Left lung (tissue), 10 donors: ENCODE results near the gene LTA. TPM values are rescaled to one million over a fixed set of nuclear protein-coding genes. Genes with fewer than 3 reads are reported as not detected.

Source experiments
- ATAC-seq: fragments of 200-7000 bp; cut with Tn5 transposase; one replicate; pipeline ENCODE4 v1.9.1; 2020; ENCODE audit warnings: moderate library complexity
- DNase-seq, 4 donors: peaks; one replicate each; pipeline ENCODE4 v3.0.0-alpha.2; 2013 to 2020
- H3K27ac ChIP-seq, 2 donors: fragments of 200-600 bp; sonication (generic) in 1 of 2; one replicate each; pipeline versions ENCODE4 v1.5.0 to v1.8.0; 2020 to 2021
- H3K27me3 ChIP-seq, 2 donors: fragments of 200-600 bp; sonication (generic) in 1 of 2; one replicate each; pipeline versions ENCODE4 v1.5.0 to v1.8.0; 2020 to 2021
- H3K36me3 ChIP-seq, 2 donors: fragments of 200-600 bp; sonication (generic) in 1 of 2; one replicate each; pipeline versions ENCODE4 v1.5.0 to v1.8.0; 2020 to 2021
- H3K4me1 ChIP-seq, 2 donors: fragments of 200-600 bp; one replicate each; pipeline ENCODE4 v1.8.0; 2021
- H3K4me3 ChIP-seq, 2 donors: fragments of 200-600 bp; sonication (generic) in 1 of 2; one replicate each; pipeline versions ENCODE4 v1.5.0 to v1.8.0; 2020 to 2021; ENCODE audit warnings: mild to moderate bottlenecking in 1 of 2
- H3K9me3 ChIP-seq, 2 donors: fragments of 200-600 bp; sonication (generic) in 1 of 2; one replicate each; pipeline versions ENCODE4 v1.5.0 to v1.8.0; 2020 to 2021
- intact Hi-C, 2 donors: fragments of 100-400 bp; cut with DNase I; formaldehyde crosslinking; loops; one replicate each; pipeline versions ENCODE4 v1.11.2 to v1.14.2; 2022
- polyA plus RNA-seq, 6 donors: library from polyadenylated mRNA; unstranded; fragments of 120-200 nt; gene quantifications; one replicate each; pipeline ENCODE4 v1.2.1, GENCODE V29; 2013; ENCODE audit not compliant: insufficient read length in 6 of 6
- total RNA-seq, 2 donors: library from RNA; stranded (reverse); fragmentation: NEBNext Ultra II Directional; extraction: Animal tissue kit (Norgen Biotek cat#: 25700); gene quantifications; one replicate each; pipeline ENCODE4 v1.2.1, GENCODE V29; 2021
- TF ChIP-seq, protein P1 (sequence below), 2 donors: fragments of 200-600 bp; sonication (generic) in 1 of 2; IDR thresholded peaks; one replicate each; pipeline versions ENCODE4 v1.5.0 to v1.8.0; 2021; ENCODE audit warnings: antibody characterized with exemption in 2 of 2
- donor health status: DM: no; HTN: yes; CAD: no.
- donor health status: DM: no; HTN: no; CAD: no.

Gene LTA
- total and polyA plus RNA-seq, 8 donors, result 0.17 to 0.65 (median 0.39) TPM

DNA sequence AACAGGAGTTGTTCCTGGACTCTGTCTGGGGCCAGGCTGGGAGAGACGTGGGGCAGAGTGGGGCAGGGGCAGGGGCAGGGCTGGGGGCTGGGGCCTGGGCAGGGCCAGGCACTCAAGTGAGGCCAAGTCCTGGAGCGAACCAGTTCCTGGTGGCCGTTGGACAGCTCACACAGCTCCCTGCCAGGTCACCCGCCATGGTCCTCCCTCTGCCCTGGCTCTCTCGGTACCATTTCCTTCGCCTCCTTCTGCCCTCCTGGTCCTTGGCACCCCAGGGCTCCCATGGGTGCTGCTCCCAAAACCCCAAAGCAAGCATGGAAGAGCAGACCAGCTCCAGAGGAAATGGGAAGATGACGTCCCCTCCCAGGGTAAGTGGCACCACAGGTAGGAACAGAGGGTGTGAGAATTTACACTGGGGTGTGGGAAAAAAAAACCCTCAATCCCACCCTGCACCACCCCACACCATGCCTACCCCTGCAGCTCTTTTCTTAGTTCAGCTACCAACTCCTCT, 43.2 kb upstream of the LTA start, which contains the start of gene MCCD1:
Gene MCCD1 (plus strand): TSS at position 142 of the 508 bp plus-strand sequence. CDS start 53 bp downstream, at position 195.
- no peak for DNase-seq

DNA sequence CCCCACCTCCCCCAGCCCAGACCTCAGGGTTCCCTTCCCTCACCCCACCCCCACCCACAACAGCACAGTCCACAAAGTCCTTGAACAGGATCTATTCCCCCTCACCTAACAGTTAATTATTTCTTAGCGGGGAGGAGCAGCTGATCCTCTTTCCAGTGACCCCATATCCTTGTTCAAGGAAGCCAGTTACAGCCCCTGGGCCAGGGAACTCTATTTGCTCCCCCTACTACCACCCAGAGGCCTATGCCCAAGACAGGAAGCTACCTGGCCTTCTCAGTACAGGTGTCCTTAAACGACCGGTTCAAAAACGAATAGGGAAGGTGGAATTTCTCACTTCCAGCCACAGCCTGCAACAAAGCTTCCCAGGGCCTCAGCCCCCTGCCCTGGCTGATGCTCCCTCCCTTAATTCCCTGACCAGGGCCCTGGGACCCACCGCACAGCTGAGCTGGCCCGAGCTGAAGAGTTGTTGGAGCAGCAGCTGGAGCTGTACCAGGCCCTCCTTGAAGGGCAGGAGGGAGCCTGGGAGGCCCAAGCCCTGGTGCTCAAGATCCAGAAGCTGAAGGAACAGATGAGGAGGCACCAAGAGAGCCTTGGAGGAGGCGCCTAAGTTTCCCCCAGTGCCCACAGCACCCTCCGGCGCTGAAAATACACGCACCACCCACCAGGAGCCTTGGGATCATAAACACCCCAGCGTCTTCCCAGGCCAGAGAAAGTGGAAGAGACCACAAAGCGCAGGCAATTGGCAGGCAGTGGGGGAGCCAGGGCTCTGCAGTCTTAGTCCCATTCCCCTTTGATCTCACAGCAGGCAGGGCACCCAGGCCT, 42.5 kb upstream of the LTA start:
- Histone ChIP-seq H3K9me3 (no peaks in the 10 kb centered on the region), H3K27me3 (no peaks in the 10 kb centered on the region), H3K4me3 (no peak overlapping the region), H3K36me3 (peaks cover 0 to 62% of the 10 kb centered on the region in 2 donors), H3K4me1 (peaks cover 0 to 2% of the 10 kb centered on the region in 2 donors), H3K27ac (no peak overlapping the region)
- ATAC-seq (no peak), DNase-seq (no peak)
- intact Hi-C loops, result no loop called here
- TF ChIP-seq, protein P1, sequence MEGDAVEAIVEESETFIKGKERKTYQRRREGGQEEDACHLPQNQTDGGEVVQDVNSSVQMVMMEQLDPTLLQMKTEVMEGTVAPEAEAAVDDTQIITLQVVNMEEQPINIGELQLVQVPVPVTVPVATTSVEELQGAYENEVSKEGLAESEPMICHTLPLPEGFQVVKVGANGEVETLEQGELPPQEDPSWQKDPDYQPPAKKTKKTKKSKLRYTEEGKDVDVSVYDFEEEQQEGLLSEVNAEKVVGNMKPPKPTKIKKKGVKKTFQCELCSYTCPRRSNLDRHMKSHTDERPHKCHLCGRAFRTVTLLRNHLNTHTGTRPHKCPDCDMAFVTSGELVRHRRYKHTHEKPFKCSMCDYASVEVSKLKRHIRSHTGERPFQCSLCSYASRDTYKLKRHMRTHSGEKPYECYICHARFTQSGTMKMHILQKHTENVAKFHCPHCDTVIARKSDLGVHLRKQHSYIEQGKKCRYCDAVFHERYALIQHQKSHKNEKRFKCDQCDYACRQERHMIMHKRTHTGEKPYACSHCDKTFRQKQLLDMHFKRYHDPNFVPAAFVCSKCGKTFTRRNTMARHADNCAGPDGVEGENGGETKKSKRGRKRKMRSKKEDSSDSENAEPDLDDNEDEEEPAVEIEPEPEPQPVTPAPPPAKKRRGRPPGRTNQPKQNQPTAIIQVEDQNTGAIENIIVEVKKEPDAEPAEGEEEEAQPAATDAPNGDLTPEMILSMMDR (IDR thresholded peaks at IDR 0.05), result no peak

More for the DNA sequence above, 43.2 kb upstream of the LTA start, which contains the start of gene MCCD1:
- Histone ChIP-seq H3K9me3 (no peaks in the 10 kb centered on the region), H3K4me3 (no peak within 1 kb of the TSS), H3K27me3 (no peaks in the 10 kb centered on the region), H3K36me3 (peaks cover 0 to 55% of the 10 kb centered on the region in 2 donors), H3K27ac (no peak within 1 kb of the TSS), H3K4me1 (peaks cover 0 to 2% of the 10 kb centered on the region in 2 donors)
- TF ChIP-seq, protein P1 (IDR thresholded peaks at IDR 0.05), result no peak
- ATAC-seq, result no peak
- intact Hi-C loops, result no loop called here

DNA sequence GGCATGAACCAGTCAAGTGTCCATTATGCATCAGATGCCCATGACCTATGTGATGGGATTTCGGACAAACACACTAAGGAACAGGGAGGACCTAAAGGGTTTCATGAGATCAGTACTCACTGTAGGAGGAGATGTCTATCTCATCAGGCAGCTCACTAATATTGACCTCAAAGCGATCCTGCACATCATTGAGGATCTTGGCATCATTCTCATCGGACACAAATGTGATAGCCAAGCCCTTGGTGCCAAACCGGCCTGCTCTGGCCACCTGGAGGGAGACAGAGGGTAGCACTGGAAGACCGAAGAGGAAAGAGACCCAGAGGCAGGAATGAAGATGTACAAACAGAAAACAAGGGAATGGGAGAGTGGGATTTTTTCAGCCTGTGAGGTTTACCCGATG, 41.4 kb upstream of the LTA start:
- peaks cover 0 to 73% of the 10 kb centered on the region in 2 donors for H3K36me3 ChIP-seq

DNA sequence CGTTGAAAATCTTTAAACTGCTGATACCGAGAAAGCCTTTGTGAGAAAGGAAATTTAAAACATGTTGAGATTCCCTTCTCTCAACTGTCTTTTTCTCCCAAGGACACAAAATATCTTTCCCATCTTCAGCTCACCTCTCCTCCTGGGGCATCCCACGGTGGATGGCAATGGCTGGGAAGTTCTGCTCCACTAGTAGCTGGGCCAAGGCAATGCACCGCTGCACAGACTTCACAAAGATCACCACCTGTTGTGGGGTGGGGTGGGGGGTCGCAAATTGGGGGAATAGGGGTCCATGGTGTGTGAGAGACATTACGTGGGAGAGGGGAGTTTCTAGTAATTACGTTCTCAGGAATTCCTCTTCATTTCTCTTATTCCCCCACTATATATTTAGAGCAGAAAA, 40.9 kb upstream of the LTA start:
- H3K4me3 ChIP-seq, result no peak overlapping the region
- DNase-seq (no peak), ATAC-seq (no peak)
- no peaks in the 10 kb centered on the region for H3K9me3 ChIP-seq
- intact Hi-C loops, result no loop called here
- peaks cover 0 to 10% of the 10 kb centered on the region in 2 donors for H3K4me1 ChIP-seq
- no peaks in the 10 kb centered on the region for H3K27me3 ChIP-seq
- TF ChIP-seq, protein P1 (IDR thresholded peaks at IDR 0.05), result no peak
- peaks cover 0 to 78% of the 10 kb centered on the region in 2 donors for H3K36me3 ChIP-seq
- H3K27ac ChIP-seq, result no peak overlapping the region

More for the DNA sequence above, 41.4 kb upstream of the LTA start:
- Histone ChIP-seq H3K4me1 (peaks cover 0 to 5% of the 10 kb centered on the region in 2 donors), H3K4me3 (no peak overlapping the region), H3K27me3 (no peaks in the 10 kb centered on the region), H3K27ac (no peak overlapping the region), H3K9me3 (no peaks in the 10 kb centered on the region)
- TF ChIP-seq, protein P1 (IDR thresholded peaks at IDR 0.05), result no peak
- no peak for DNase-seq
- intact Hi-C loops, result no loop called here
- no peak for ATAC-seq
